ENCODE measurements around the gene RNASEH1. TPM values are rescaled to one million over a fixed set of nuclear protein-coding genes. Genes with fewer than 3 reads are reported as not detected.

The RNASEH1 gene
- total and polyA plus RNA-seq, 11 donors = 12.8 to 31.4 (median 20.0) TPM

- DNase-seq = no peak
- peaks cover 0 to 10% (median 0%) of the 10 kb centered on the region in 12 donors for H3K9me3 ChIP-seq
- H3K4me1 ChIP-seq = peaks cover 0 to 14% (median 0%) of the 10 kb centered on the region in 12 donors
- 47 to 71% (median 62%) methylated on average over 4 of the region's 4 CpGs for WGBS, 4 donors
- H3K36me3 ChIP-seq = peaks cover 0 to 72% (median 61%) of the 10 kb centered on the region in 9 donors
- H3K4me3 ChIP-seq = no peak overlapping the region
- ATAC-seq = peak in 3 of 4 donors; percentile 41 to 56 (median 45)
- H3K27ac ChIP-seq = peak overlapping the region in 9 of 12 donors; percentile 8 to 65 (median 39)
- intact Hi-C loops (cut with DNase I) = no loop called here
- TF ChIP-seq CTCF (IDR thresholded peaks at IDR 0.05) (no peak), POLR2A (IDR thresholded peaks at IDR 0.05) (no peak)
- H3K27me3 ChIP-seq = no peaks in the 10 kb centered on the region
Measured at GRCh38 chr2:3505771-3506170, 52.4 kb downstream of the RNASEH1 start.

DNA sequence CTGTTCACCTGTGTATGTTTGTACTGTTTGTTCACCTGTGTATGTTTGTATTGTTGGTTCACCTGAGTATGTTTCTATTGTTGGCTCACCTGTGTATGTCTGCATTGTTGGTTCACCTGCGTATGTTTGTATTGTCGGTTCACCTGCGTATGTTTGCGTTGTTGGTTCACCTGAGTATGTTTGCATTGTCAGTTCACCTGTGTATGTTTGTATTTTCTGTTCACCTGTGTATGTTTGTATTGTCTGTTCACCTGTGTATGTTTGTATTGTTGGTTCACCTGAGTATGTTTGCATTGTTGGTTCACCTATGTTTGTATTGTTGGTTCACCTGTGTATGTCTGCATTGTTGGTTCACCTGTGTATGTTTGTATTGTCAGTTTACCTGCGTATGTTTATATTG lies 53.4 kb downstream of the RNASEH1 start:
- ATAC-seq (no peak), DNase-seq (no peak)
- TF ChIP-seq POLR2A (IDR thresholded peaks at IDR 0.05) = no peak
- TF ChIP-seq CTCF (IDR thresholded peaks at IDR 0.05) = no peak
- Histone ChIP-seq H3K4me1 (peaks cover 0 to 14% (median 0%) of the 10 kb centered on the region in 12 donors), H3K27ac (no peak overlapping the region), H3K27me3 (no peaks in the 10 kb centered on the region), H3K36me3 (peaks cover 0 to 72% (median 61%) of the 10 kb centered on the region in 9 donors), H3K4me3 (no peak overlapping the region), H3K9me3 (peaks cover 0 to 10% (median 0%) of the 10 kb centered on the region in 12 donors)
- WGBS, 4 donors = 93 to 99% (median 96%) methylated on average over 5 of the region's 5 CpGs
- intact Hi-C loops (cut with DNase I) = no loop called here

DNA sequence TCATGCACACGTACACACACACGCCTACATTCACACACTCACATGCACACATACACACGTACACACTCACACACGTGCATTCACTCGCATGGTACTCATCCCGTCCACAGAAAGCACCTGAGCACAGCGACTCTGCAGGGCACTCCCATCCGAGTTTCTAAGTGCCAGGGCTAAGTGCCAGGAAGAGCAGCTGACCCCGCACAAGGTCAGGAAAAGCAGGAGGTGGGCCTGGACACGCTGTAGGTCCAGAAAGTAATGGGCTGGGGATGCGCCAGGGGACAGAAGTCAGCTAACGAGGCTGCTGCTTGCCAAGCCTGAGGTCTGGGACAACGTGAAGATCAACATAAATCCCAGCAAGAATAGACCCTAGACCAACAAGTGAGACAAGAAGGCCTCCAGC lies 54.6 kb downstream of the RNASEH1 start:
- no peak for TF ChIP-seq CTCF (IDR thresholded peaks at IDR 0.05)
- no peak for TF ChIP-seq POLR2A (IDR thresholded peaks at IDR 0.05)
- ATAC-seq (peak in 2 of 4 donors; percentile 34 to 42), DNase-seq (no peak)
- intact Hi-C loops (cut with DNase I) = no loop called here
- Histone ChIP-seq H3K4me3 (no peak overlapping the region), H3K27ac (no peak overlapping the region), H3K27me3 (no peaks in the 10 kb centered on the region), H3K4me1 (peaks cover 0 to 14% (median 0%) of the 10 kb centered on the region in 12 donors), H3K36me3 (peaks cover 0 to 77% (median 65%) of the 10 kb centered on the region in 9 donors), H3K9me3 (peaks cover 0 to 8% (median 0%) of the 10 kb centered on the region in 12 donors)
- 63 to 79% (median 75%) methylated on average over 13 of the region's 13 CpGs for WGBS, 4 donors

DNA sequence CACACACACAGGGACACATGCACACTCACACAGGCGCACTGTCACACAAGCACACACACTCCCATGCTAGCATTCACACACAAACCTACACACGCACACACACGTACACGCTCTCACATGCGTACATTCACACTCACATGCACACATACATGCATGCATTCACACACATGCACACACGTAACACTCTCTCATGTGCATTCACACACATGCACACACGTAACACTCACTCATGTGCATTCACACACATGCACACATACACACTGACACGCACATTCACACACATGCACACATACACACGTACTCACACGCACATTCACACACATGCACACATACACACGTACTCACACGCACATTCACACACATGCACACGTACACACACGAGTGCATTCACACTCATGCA lies 55.1 kb downstream of the RNASEH1 start:
- Histone ChIP-seq H3K4me3 (no peak overlapping the region), H3K27ac (no peak overlapping the region), H3K27me3 (no peaks in the 10 kb centered on the region), H3K9me3 (peaks cover 0 to 5% (median 0%) of the 10 kb centered on the region in 12 donors), H3K4me1 (peaks cover 0 to 14% (median 0%) of the 10 kb centered on the region in 12 donors), H3K36me3 (peaks cover 0 to 78% (median 66%) of the 10 kb centered on the region in 9 donors)
- intact Hi-C loops (cut with DNase I) = no loop called here
- DNase-seq = no peak
- TF ChIP-seq POLR2A (IDR thresholded peaks at IDR 0.05) = no peak
- 90 to 97% (median 95%) methylated on average over 14 of the region's 14 CpGs for WGBS, 4 donors
- ATAC-seq = no peak
